OCI-LY7 (cell line): ENCODE data around the gene FAM120B.

Source experiments
- EZH2phosphoT487 ChIP-seq: fragments of 200-600 bp; sonication (generic); IDR thresholded peaks from 2 replicates; pipeline ENCODE4 v1.6.1; 2018; ENCODE audit warnings: low read depth, borderline replicate concordance, mild to moderate bottlenecking, mixed run types, antibody characterized with exemption, low read length, moderate library complexity, mixed read lengths
- TF ChIP-seq, protein P1 (sequence below): fragments of 200-600 bp; sonication (generic); conservative IDR thresholded peaks from 2 replicates; pipeline ENCODE4 v1.5.1; 2014; ENCODE audit warnings: mild to moderate bottlenecking, antibody characterized with exemption, low read length, moderate library complexity, mixed read lengths

DNA sequence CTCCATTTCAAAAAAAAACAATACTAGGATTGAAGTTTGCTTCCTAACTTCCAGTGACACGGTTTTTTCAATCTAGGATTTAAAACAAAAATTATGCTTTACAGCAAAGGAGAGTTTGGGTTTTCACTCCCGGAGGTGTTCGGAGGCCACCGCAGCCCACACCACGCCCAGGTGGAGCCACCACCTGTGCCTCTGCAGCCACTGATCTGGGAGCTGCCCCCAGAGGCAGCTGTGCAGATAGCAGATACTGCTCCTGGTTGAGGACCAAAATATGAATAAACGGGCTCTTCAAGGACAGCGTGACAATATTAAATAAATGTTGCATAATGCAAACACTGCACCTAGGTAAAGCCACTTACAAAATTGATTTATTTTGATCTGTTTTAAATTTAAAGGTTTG, 45.9 kb upstream of the FAM120B start:
- TF ChIP-seq, protein P1, sequence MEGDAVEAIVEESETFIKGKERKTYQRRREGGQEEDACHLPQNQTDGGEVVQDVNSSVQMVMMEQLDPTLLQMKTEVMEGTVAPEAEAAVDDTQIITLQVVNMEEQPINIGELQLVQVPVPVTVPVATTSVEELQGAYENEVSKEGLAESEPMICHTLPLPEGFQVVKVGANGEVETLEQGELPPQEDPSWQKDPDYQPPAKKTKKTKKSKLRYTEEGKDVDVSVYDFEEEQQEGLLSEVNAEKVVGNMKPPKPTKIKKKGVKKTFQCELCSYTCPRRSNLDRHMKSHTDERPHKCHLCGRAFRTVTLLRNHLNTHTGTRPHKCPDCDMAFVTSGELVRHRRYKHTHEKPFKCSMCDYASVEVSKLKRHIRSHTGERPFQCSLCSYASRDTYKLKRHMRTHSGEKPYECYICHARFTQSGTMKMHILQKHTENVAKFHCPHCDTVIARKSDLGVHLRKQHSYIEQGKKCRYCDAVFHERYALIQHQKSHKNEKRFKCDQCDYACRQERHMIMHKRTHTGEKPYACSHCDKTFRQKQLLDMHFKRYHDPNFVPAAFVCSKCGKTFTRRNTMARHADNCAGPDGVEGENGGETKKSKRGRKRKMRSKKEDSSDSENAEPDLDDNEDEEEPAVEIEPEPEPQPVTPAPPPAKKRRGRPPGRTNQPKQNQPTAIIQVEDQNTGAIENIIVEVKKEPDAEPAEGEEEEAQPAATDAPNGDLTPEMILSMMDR = peak; percentile 45
- no peak for TF ChIP-seq EZH2phosphoT487
